ENCODE data around the gene AKR1B1. TPM values are rescaled to one million over a fixed set of nuclear protein-coding genes. Genes with fewer than 3 reads are reported as not detected.
A peak's percentile ranks its signal among the peaks of the same experiment; 100 is the strongest.

Gene AKR1B1
- total RNA-seq, 1 experiment from 2014 or later = 178 TPM

DNA sequence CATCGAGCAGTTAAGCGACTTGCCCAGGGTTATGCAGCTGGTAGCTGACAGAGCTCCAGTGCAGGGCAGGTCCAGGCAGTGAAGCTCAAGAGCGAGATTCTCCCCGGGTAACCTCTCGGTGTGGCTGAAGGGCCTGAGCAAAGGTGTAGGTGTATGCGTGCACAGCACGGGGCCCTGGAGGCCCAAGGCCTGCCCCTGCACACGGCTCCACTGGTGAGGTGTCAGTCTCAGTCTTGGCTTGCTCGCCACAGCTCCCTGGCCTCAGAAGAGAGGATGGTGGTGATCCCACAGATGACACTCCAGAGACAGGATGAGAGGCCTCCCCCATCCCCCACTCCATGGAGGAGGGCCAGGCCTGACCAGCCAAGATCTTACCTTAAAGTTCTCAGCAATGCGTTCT, 12.0 kb downstream of the AKR1B1 start:
- no peak for DNase-seq (ENCODE audit: extremely low read depth, low read depth)

DNA sequence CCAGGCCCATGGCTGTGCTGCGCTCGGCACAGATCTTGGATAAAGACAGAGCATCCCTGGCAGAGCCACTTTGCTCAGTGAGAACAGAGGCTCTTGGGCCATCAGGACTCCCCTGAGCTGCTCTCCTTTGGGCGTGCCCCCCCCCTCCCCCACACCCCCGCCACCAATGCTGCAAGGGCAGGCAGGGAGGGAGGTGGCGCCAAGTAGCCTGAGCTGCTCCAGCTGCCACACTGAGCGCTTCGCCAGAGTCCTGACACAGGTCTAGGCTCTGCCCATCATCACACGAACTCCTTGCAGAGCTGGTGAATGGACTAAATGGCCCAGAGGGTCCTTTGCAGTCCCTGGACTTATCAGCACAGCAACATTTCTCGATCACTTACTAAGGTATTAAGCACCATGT, 12.5 kb downstream of the AKR1B1 start:
- DNase-seq (ENCODE audit: extremely low read depth, low read depth) = no peak

DNA sequence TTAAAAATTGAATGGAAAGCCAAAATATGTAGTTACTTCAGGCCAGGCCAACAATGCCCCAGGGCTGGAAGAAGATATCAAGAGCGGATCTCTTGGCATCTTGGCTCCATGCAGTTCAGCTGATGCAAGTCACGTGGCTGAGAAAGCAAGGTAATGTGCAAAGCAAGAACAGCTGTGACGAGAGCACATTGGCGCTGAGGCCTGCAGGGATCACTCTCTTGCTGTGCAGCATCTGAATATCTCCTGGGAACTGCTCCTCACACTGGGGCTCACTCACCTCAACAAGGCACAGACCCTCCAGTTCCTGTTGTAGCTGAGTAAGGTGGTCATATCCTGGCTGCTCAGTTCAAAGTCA, 14.0 kb downstream of the AKR1B1 start:
- no peak for DNase-seq (ENCODE audit: extremely low read depth, low read depth)

DNA sequence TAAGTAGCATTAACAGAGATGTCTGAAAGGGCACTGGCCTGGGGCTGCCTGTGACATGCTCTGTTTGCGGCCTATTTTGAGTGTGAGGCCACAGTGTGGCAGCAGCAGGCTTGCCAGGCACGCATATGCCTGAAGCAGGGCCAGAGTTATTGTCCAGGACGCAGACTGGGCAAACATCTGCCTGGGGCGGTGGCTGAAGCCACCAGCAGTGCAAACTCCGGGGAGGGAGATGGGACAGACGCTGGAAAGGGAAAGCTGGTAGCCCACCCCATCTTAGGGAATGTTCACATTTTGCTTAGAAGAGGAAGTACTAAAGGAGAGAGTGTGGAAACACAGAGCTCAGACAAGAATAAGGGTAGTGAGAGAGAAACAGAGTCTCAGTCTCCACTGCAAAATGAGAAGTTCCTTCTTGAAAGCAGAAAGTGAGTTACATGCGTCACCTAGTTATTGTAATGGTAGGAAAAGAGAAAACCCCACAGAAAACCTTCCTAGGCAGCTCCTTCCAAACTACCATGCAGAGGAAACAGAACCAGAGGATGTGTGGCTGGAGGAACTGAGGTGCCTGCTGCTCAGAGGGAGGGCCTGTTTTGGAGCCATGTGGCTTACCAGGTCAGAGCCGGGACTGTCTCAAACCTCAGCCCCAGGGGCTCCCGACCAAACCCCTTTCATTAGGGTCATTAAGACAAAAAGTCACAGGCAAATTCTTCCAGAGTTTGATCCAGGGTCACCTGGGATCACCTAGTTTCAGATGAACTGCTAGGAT, 14.5 kb downstream of the AKR1B1 start:
- DNase-seq (ENCODE audit: extremely low read depth, low read depth) = no peak

DNA sequence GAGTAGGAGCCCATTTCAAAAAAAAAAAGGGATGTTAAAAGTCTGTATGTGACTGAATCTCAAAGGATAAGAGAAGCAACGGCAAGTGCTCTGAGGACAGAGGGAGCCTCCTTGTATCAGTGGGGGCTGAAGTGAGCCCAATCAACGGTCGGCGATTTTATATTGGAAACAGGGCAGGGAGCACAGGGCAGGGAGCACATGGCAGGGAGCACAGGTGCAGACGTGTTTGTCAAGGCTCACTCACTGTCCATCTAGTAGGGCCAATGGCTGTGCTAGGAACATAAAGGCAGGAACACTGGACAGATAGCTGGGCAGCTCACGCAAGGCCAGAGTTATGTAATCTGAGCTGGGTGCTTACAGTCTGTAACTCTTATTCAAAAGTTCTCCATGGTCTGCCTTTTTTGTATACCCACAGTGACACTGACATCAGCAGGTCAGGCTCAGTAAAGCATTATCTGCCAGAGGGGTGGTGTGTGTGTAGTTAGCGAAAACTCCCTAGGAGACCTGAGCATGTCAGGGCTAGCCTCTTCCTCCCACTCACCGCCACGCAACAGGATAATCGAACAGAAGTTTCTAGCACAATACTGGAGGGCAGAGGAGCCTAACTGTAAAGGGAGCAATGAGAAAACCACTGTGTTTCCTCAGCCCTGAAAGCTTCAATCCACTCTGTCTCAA, 15.4 kb downstream of the AKR1B1 start:
- DNase-seq (ENCODE audit: extremely low read depth, low read depth) = no peak

DNA sequence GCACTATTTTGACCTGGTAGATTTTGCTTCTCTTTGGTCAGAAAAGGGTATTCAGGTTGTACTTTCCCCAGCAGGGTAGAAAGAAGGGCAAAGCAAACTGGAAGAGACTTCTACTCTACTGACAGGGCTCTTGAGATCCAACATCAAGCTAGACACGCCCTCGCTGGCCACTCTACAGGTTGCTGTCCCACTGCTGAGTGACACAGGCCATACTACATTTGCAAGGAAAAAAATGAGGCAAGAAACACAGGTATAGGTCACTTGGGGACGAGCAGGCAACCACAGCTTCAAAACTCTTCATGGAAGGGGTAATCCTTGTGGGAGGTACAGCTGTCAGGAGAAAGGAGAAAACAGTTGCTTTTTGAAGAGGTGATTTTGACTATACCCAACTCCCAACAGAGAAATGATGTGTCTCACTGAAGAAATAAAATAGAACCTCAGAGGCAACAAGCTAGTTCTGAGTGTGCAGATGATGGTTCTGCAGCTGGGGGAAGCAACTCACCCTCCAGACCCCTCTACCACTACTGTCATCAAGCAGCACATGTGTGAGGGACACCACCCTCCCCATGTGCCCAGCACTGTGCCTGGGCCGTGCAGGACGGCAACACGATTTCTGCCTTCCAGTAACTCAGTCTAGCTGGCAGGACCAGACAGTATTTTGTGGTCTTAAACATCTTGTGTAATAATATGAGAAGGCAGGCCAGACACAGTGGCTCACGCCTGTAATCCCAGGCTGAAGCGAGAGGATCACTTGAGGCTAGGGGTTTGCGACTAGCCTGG, 16.3 kb downstream of the AKR1B1 start:
- no peak for DNase-seq (ENCODE audit: extremely low read depth, low read depth)

DNA sequence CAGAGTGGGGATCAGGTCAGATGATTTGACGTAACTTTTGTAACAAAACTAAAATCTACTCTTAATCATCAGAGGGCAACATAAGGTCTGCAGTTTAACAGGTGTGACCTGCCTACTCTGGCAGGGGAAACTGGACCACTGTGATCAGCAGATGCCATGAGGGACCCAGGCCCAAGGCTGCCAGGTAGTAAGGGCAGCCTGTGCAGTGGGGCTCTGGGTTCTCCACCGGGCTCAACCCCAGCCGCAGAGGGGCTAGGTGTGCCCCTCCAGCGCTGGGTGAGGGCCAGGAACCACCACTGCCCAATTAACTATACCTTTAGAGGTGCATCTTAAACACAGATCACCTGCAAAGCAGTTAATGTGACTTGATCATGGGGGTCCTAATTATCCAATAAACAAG, 17.6 kb downstream of the AKR1B1 start:
- DNase-seq (ENCODE audit: extremely low read depth, low read depth) = no peak

DNA sequence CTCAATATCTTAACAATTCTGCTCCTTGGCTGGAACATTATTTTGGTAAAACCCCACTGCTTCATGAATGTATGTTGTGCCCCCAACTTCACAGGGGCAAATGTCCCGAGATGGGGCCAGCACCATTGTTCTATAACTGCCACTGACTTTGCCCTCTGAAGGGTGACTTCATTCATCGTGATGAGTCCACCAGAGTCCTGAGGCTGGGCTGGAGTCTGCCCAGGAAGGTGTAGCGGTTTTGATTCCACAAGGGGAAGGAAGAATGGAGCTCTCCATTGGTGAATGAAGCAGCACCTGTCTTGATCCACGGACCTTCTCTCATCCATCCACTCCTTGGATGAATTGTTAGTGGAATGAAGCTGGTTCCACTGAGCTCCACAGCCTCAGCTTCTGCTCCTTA, 18.4 kb downstream of the AKR1B1 start:
- no peak for DNase-seq (ENCODE audit: extremely low read depth, low read depth)

DNA sequence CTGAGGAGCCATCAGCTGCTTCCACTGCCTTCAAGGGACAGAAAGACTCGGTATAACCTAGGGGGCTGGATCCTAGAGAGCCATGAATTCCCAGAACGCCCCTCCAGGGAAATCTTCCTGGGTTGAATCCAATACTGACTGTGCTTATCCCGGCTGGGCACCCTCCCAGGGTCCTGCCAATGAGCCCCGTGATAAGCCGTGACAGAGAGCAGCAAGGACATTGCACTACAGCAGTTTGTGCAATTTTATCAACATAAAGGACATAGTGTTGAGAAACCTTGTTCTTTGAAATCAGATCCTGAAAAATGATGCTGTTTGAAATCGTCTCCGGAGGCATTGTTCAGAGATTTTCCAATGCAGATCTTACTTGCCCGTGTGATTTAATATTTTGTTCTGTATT, 18.8 kb downstream of the AKR1B1 start:
- no peak for DNase-seq (ENCODE audit: extremely low read depth, low read depth)

DNA sequence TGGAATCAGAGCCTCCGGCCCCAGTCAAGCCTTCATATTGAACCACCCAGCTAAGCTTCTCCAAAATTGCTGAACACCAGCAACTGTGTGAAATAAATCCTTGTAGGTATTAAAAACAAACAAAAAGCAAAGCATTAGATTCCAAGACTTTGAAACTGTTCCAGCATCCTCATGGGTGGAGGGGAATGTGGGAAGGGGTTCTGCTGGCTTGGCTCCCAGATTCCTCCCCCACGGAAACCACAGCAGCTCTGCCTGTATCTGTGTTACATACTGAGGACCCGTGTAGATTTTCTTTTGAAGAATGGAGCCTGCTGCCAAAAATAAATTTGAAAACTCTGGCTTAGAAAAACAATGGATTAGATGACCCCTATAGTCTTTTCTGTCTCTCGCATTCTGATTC, 20.0 kb downstream of the AKR1B1 start:
- no peak for DNase-seq (ENCODE audit: extremely low read depth, low read depth)

DNA sequence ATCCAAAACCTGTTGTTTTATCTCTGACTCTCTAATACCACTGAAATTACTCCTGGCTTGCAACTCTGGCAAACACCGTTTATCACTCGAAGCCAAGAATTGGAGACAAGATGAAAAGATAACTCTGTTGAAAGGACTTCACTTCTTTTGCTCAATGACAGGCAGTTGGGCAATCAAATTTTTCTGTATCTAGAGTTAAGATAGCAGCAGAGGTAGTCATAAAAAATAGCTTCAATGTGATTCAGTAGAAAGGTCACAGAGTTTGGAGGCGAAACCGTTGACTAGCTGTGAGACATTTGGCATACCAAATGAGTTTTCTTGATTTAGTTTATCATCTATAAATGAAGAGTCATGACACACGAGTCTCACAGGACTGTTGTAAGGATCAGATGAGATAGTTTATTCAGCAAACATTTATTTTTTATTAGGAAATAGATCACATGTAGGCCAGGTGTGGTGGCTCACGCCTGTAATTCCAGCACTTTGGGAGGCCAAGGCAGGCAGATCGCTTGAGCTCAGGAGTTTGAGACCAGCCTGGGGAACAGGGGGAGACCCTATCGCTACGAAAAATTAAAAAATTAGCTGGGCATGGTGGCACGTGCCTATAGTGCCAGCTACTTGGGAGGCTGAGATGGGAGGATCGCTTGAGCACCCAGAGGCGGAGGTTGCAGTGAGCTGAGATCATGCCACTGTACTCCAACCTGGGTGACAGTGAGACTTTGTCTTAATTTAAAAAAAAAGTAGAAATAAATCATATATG, 23.6 kb downstream of the AKR1B1 start:
- no peak for DNase-seq (ENCODE audit: extremely low read depth, low read depth)

DNA sequence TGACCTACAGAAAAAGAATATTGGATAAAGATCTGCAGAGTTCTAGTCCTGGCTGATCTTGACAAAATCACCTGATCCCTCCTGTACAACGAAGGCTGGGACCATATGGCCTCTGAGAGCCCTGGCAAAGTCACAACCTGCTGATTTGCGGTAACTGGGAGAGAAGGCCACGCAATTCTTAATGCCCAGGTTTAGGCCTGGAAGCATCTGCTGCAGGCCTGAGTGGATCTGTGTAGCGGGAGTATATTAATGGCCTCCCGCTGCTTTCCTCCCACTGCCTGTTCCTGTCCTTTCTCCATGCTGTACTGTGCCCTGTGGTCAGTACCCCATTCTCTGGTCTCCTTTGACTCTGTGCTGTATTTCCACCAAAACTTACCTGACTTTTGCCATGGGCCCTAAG, 24.2 kb downstream of the AKR1B1 start:
- no peak for DNase-seq (ENCODE audit: extremely low read depth, low read depth)

DNA sequence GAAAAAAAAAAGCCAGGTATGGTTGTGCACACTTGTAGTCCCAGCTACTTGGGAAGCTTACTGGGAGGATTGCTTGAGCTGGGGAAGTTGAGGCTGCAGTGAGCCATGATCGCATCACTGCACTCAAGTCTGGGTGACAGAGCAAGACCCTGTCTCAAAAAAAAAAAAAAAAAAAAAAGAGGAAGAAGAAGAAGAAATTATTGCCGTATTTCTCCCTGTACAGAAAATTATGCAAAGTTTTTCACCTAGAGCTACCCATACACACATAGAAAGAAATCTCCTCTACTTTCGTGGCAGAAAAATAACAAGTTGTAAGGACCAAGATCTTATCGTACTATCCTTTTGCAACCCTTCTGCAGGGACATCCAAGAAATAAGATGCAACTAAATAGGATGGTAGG, 25.5 kb downstream of the AKR1B1 start:
- no peak for DNase-seq (ENCODE audit: extremely low read depth, low read depth)

DNA sequence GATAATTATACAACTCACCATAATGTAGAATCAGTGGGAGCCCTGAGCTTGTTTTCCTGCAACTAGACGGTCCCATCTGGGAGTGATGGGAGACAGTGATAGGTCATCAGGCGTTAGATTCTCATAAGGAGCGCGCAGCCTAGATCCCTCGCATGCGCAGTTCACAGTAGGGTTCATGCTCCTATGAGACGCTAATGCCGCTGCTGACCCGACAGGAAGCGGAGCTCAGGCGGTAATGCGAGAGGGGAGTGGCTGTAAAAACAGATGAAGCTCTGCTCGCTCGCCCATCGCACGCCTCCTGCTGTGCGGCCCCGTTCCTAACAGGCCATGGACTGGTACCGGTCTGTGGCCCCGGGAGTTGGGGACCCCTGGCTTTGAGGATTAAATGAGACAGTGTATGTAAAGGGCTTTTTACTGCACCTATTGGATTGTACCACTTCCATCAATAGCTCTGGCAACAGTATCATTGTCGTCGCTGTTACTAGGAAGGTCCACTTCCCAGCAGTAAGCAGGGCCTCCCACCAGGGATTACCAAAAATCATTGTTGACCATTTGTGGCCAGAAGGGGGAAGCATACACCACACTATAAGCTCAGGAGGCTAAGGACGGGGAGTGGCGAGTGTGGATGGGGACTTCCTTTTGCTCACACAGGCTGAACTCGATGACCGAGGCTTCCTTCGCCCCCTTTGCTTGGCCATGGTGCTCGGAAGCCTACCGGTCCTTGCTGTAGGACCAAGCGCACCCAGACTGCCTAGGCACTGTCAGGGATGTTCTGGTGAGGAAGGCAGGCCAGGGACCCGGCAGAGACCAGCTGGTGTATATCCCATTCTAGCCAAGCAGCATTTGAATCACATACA, 26.4 kb downstream of the AKR1B1 start:
- peak; percentile 97 for DNase-seq (ENCODE audit: extremely low read depth, low read depth)

DNA sequence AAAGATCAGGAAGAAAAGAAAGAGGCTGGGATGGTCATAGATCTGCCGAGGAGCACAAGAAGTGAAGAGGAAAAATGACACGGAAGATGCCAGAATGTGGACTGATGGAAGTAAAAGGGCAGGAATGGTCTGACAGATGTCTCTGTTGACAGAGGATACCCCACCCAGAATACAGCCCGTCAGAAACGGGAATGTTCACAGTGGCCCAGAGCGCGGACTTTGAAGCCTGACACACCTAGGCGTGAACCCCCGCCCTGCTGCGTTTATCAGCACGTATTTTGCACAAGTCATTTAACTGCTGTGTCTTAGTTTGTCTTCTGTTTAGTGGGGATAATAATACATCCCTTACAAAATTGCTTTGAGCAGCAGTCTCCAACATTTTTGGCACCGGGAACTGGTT, 27.1 kb downstream of the AKR1B1 start:
- no peak for DNase-seq (ENCODE audit: extremely low read depth, low read depth)

DNA sequence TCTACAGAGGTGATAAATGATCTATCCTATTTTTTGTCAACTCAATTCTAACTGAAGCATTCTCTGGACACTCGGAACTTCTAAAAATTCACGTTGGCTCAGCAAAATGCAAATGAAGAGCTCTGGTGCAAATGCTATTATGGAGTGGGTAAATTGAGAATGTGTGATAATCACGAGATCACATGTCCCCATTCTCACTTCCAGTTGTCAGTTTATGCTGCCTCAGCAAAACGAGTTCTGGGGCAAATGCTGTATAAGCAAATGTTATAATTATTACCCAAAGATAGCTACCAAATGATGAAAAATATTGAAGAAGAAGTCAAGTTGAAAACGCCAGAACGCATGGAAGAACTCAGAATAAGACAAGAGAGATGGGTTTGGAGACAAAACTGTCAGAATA, 29.4 kb downstream of the AKR1B1 start:
- DNase-seq (ENCODE audit: extremely low read depth, low read depth) = no peak

DNA sequence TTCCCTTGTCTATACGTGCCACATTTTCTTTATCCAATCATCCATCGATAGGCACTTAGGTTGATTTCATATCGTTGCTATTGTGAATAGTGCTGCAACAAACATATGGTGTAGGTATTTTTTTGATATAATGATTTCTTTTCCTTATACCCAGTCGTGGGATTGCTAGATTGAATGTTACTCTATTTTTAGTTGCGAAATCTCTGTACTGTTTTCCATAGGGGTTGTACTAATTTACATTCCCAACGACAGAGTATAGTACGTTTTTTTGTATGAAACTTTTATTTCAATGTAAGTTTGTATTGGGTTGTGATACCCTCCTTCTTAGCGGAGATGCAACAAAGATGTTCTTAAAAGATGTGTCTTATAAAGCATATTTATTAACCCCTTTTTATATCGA, 30.0 kb downstream of the AKR1B1 start:
- no peak for DNase-seq (ENCODE audit: extremely low read depth, low read depth)

DNA sequence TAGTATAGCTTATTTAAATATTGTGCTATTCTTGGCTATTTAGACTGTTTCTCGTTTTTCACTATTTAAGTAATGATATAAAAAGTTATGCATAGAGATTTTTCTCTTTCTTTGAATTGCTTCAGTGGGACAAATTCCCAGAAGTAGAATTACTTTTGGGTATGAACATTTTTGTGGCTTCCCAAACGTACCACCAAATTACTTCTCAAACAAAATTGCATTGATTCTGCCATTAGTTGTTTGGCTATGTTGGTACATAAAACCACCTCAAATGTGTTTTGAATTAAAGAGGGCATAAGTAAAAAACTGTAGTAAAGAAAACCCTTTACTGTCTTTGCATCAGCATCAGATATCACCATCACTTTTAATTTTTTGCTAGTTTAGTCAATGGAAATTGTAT, 31.0 kb downstream of the AKR1B1 start:
- no peak for DNase-seq (ENCODE audit: extremely low read depth, low read depth)

DNA sequence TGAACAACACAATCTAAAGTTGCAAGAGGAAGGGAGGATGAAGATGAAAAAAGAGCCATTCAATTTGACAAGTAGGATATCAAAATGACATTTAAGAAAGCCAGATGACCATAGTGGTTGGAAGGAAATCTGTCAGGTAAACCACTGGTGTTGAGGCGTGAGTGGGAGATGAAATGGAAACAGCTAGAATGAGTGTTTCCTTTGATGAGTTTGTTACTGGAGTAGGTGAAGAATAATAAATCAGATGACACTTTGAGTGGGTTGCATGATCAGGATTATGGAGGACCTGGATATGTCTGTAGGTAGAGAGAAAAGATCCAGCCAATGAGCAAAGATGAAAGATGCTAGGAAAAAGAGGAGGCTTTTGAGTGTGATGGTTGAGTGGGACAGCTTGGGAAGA, 33.1 kb downstream of the AKR1B1 start:
- no peak for DNase-seq (ENCODE audit: extremely low read depth, low read depth)

DNA sequence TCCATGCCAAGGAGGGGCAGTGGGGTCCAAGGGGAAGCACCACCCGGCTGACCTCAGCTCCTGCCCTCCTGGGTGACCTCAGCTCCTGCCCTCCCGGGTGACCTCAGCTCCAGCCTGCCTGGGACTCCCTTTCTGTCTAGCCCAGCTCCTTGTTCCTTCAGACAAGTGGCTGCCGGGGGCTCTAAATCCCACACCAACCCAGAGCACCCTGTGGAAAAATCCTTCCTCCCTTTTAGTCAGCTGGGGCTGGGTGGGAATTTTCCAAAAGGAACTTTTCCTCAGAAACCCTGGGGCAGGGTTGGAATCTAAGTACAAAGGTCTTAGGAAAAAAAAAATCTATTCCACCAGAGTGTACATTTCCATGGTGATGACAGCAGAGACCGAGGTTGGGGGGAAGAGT, 36.3 kb downstream of the AKR1B1 start:
- DNase-seq (ENCODE audit: extremely low read depth, low read depth) = no peak
